ENCODE measurements around the gene NTM.
A peak's percentile ranks its signal among the peaks of the same experiment; 100 is the strongest.
"Not testable (repeated sequence)": the region's sequence is repeated elsewhere in the genome, so short reads cannot be mapped to it uniquely, and the experiment has no call there.

The NTM gene

GRCh38 chr11:131895865-131896264, 525.5 kb downstream of the NTM start:
- DNase-seq (ENCODE audit: low read depth): peak; percentile 28

DNA sequence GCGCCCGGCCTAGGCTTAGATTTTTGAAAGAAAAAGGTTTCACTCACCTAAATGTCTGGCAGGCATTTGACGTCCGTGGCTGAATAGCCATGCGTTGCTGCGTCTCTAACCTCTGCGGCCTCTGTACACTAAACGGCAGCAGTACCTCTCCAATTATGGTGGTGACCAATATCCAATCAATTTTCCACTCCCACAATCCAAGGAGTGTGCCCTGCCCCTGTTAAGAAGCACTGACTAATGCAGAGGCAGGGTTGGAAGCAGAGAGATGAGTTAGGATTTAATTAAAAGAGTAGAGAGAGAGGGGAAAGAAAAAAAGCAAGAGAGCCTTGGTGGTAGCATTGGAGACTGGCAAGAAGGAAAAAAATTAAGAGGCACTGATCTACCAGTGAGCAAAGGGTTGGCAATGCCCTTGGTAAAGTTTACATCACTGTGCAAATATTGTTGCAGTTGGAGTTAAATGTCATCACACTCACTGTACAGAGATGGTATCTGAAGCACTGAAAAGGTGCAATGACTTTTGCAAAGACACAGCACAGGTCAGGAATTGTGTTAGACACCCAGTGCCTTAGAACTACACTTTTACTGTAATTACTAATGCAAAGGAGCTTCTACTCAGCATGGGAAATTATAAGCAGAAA, 526.7 kb downstream of the NTM start:
- no peak for DNase-seq (ENCODE audit: low read depth)

- peak; percentile 74 for DNase-seq (ENCODE audit: low read depth)
Observed at GRCh38 chr11:131897956-131898355, 527.5 kb downstream of the NTM start.

DNA sequence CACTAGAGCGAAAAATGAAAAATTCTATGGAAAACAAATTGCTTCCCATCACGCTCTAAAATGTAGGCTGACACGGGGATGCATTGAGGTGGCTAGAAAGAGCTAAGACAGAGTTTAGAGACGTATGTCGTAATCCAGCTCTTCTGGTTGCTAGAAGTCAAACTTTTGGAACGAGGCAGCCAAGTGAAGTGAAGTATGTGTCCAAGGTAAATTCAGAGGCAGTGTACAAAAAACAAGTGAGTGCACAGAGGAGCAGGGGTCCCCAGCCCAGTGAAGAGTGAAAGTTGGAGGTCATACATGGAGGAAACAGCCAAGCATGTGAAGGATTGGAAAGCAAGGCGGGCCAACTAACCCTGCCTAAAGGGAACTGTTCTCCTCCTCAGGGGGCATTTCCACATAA, 528.5 kb downstream of the NTM start:
- DNase-seq (ENCODE audit: low read depth): no peak

DNA sequence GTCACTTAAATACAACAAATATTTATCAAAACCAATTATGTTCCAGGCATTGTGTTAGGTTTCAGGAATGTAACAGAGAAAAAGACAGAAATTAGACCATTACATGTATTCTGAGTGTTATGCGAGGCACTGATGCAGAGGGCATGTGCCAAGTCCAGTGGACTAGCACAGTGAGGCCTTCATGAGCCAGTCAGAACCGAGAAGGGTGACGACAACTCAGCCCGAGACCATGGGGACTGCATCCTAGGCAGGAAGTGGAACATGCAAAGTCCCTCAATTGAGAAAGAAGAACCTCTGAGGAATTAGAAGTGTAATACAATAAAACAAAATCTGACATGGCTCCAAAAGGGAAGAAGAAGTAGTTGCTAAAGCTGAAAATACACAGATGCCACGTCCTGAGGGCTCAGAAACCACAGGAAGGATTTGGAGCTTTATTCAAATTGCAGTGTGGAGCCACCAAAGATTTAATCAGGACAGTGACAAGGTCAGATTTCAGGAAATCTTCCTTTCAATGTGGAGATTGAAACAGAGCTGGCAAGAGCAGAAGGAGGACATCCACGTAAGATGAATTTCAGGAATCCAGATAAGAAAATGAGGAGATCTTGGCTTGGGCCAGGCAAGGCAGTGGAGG, 529.6 kb downstream of the NTM start:
- no peak for DNase-seq (ENCODE audit: low read depth)

DNA sequence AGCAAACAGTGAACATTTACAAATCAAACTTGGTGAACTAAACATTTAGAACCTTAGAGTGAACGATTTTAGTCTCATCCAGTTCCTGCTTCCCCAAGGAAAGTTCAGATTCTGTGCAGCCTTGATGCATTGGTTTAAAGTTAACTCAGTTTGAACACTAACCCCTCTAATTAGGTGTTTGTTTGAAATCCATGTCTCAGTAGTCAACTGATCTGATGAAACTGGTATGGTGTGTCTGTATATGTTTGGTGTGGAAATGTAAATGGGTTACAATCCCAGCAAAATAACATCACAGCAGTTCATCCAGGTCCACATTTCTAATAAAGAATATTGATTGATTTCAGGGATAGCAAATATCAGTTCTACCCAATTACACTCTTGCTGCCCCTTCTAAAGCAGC, 532.0 kb downstream of the NTM start:
- no peak for DNase-seq (ENCODE audit: low read depth)

DNA sequence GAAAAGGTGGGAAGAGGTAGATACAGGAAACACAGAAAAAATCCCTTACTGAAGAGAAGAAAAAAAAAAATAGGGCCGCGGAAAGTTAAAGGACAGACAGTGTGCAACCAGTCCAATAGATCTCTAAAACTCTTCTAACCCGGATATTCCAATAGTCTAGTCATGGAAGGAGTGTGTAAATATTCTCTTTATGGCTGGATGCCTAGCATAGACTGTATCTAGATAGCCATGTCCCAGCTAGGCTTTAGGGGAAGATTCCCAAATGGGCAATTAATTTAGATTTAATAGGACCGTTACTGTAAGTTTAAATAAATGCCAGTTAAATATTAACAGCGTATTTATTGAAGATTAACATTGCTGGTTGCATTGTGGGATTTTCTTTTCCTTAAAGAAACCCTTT, 532.7 kb downstream of the NTM start:
- DNase-seq (ENCODE audit: low read depth): no peak

DNA sequence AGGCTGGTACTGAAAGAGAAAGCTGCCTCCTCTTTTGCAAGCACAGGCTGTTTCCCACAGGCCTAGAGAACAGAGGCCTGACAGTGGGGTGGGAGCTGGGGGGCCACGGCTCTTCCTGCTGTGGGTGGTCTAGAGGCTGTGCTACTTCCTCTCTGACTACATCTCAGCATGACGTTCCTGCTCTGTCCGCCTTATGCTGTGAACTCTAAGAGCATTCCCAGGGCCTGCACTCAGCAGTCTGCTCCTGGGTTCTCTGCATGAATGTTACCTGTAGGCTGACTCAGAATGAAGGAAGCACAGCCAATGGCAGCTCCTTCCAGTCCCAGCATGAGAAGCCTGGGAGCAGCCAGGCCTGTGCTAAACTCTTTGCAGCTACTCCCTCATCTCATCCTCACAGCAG, 534.3 kb downstream of the NTM start:
- DNase-seq (ENCODE audit: low read depth): peak; percentile 8

DNA sequence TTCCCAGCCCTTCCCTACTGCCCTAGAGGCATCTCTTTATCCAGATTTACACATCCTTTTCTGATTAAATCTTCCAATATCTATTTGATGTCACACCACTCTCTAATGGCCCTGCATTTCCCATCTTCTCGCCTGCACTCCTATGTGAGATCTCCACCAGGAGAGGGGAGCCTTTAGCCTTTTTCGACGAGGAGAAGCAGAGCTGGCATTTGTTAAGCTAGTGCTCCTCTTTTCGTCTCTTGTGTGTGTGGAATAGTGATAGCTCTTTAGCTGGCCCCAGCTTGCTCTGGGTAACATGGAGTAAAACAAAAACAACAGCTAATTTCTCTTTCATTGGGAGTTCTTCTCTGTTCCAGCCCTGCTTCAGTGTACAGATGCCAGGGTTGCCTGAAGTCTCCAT, 536.5 kb downstream of the NTM start:
- peak; percentile 15 for DNase-seq (ENCODE audit: low read depth)

GRCh38 chr11:131907371-131907770, 537.0 kb downstream of the NTM start:
- no peak for DNase-seq (ENCODE audit: low read depth)

GRCh38 chr11:131908316-131908715, 537.9 kb downstream of the NTM start:
- DNase-seq (ENCODE audit: low read depth): no peak

DNA sequence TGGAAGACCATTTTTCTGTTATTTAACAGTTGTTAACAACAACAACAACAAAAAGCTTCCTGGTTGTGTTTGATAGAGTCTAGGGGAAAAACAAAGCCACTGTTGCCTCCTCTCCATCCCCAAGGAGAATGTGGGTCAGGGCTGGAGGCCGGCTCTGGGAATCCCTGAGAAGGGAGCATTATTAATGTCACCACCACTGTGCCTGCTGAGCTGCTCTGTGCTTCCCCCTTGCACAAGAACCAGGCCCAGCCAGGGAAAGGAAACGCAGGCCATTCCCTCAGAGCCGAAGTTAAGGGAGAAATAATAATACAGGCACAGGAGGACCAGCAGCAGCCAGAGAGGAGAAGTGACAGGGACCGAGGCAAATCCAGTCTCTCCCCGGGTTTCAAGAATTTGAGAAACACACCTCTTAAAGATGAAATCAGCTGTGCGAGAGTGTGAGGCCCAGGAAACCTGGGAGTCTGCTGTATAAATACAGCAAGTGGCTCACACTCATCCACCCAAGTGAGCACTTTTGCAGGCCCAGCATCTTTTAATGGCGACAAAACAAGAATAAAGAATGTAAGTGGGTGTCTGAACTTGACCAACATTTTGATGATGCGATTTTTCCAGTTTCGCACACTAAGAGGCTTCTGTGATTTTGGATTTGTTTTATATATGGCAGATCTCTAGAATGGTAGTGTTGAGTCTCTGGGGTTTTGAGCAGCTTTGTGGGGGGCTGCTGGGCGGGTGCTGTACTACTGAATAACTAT, 539.2 kb downstream of the NTM start:
- peak; percentile 17 for DNase-seq (ENCODE audit: low read depth)

- no peak for DNase-seq (ENCODE audit: low read depth)
Observed at GRCh38 chr11:131910178-131910522, 539.7 kb downstream of the NTM start.

- DNase-seq (ENCODE audit: low read depth): peak; percentile 64
Observed at GRCh38 chr11:131910523-131911387, 540.3 kb downstream of the NTM start.

- not testable (repeated sequence) for DNase-seq (ENCODE audit: low read depth)
Observed at GRCh38 chr11:131911388-131912032, 541.1 kb downstream of the NTM start.

DNA sequence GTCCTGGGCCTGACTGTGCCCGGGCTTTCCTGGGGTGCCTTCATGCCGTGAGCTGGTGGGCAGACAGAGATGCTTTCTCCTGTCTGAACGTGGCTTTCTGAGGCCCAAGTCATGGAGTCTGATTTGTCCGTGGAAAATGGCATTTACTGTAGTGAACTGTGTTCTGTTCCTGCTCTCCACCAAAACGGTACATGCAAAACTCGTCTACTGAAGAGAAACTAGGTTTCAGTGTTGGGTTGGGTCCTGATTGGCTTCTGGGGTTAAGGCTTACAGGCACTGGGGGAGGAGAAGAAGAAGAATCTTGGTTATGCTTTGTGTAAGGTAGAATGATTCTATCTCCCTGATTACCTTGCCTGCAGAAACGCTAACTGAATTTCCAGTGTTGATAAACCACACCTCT, 541.7 kb downstream of the NTM start:
- DNase-seq (ENCODE audit: low read depth): peak; percentile 6

- peak; percentile 32 for DNase-seq (ENCODE audit: low read depth)
Observed at GRCh38 chr11:131913267-131913666, 542.9 kb downstream of the NTM start.

GRCh38 chr11:131914361-131914774, 544.0 kb downstream of the NTM start:
- DNase-seq (ENCODE audit: low read depth): peak; percentile 53

- no peak for DNase-seq (ENCODE audit: low read depth)
Observed at GRCh38 chr11:131916638-131917037, 546.2 kb downstream of the NTM start.

GRCh38 chr11:131917634-131918384, 547.4 kb downstream of the NTM start:
- DNase-seq (ENCODE audit: low read depth): no peak

GRCh38 chr11:131918663-131919062, 548.2 kb downstream of the NTM start:
- DNase-seq (ENCODE audit: low read depth): no peak

Measured in ELR (cell line).